Epidermal melanocyte (primary cell): Measurements from ENCODE around the gene SOCS6.
"Not testable (repeated sequence)": the region's sequence is repeated elsewhere in the genome, so short reads cannot be mapped to it uniquely, and the experiment has no call there.

Source experiments
- DNase-seq: peaks from one replicate; pipeline ENCODE4 v3.0.0; 2011; ENCODE audit warnings: low spot score; ENCODE audit not compliant: insufficient read length

Gene SOCS6

DNA sequence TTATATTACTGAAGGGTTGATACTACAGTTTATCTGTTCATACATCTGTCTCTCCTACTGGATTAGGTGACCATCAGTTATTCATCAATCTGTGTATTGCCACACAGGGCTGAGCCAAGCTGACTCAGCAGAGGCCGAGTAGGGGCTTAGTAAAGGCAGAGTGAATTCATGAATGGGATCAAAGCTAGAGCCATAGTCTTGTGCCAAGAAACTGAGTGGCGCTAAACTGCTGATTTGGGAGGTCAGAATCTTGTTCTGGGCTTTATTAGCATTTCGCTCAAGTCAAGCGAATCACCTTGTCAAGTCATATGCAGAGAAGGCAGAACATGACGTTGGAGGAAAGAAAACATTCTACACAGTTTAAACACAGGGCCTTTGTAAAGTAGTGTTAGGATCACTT, 34.1 kb downstream of the SOCS6 start:
- DNase-seq, result no peak

DNA sequence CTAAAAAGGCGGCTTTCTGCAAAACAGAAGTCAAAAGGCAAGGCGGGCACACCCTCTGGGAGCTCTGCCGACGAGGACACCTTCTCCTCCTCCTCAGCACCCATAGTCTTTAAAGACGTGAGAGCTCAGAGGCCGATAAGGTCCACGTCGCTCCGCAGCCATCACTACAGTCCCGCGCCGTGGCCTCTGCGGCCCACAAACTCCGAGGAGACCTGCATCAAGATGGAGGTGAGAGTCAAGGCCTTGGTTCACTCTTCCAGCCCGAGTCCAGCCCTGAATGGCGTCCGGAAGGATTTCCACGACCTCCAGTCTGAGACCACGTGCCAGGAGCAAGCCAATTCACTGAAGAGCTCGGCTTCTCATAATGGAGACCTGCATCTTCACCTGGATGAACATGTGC, 36.1 kb downstream of the SOCS6 start:
- DNase-seq, result no peak

DNA sequence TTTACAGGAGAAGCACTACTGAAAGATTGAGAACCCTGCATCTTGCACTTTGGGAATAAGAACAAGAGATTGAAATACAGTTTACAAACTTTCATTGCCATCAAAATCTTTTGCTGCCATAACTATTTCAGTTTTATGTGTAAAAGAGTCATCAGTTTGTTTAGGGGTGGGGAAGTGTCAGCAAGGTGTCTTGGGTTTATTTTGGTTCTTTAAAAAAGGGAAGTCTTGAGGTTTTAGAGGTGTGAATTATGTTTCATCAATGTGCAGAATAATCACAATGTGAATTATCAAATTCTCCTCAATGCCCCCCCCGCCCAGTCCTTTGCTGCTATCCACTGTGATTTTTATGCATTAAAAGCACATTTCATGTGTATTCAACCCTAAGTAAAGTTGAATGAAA, 37.4 kb downstream of the SOCS6 start:
- no peak for DNase-seq

DNA sequence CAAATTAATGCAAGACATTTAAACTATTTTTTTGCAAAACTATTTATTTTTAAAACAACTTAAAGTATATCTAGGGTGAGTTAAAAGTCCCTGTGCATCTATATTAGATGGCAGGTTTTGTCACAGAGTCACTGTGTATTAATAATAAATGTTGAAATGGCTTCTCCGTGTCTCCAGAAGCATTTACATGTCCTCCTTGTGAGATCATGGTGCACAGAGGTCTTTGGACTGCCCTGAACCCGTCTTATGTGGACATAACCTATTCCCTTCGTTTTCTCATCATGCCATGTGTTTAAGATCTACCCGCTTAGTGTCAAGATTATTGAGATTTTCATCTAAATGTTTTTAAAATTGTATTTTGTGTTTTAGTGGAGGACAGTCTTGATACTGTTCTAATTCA, 39.3 kb downstream of the SOCS6 start:
- DNase-seq, result no peak

DNA sequence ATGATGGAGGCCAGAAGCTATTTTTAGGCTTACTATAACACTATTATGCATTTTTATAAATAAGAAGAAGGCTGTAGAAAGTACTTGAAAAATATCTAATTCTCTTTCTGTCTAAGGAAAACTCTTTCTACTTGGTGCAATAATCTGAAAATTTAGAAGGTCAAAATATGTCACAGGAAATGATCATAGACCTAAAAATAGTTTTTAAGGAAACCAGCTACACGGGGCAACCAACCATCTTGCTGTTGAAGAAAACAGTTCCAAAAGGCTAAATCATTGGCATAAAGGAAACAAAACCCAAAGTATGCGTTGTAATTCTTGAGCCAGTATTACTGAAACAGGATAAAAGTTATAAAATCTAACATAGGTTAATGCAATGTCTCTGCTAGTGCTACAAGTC, 40.2 kb downstream of the SOCS6 start:
- DNase-seq, result no peak

DNA sequence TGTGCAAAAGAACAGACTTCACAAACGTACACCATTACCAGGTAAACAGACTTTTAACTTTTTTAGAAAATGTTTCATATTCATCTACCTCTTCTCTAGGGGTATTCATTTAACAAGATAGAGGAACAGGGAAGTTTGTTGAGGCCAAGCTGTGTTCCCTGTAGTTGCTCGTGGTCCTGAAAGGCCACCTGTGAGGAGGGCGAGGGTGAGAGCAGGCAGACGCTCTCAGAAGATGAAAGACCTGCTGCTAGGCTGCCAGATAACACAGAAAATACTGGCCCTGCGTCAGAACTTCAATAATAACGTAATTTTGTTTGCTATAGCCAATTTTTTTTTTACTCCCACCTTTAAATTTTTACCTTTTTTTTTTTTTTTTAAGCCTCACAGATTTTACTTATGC, 42.0 kb downstream of the SOCS6 start:
- no peak for DNase-seq

DNA sequence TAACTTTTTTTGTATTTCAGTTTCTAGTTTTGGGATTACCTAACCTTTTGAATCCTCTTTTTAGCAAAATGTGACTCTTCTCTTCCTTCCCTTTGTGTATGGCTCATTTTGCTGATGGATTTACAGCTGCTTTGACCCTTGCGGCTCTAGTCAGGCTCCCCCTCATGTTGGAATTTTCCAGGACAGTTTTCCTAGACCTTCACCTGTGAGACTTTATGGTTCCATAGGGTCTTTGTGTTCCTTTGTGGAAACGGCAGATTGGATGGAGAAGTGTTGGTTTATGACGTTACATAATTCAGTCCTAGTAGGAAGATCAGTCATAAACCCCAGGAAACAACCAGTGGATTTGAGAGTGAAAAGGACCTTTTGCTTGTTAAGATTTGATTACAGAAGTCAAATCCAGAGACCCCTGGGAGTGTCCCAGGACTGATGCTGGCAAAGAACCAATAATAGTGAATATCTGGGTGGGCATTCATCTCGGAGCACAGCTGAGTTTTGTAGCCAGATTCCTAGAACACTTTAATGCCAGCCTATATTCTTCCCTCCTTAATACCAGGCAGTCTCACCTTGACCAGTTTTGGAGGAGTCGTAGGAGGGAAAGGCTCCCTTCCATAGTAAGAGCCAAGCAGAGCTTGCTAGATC, 42.7 kb downstream of the SOCS6 start:
- DNase-seq, result no peak

DNA sequence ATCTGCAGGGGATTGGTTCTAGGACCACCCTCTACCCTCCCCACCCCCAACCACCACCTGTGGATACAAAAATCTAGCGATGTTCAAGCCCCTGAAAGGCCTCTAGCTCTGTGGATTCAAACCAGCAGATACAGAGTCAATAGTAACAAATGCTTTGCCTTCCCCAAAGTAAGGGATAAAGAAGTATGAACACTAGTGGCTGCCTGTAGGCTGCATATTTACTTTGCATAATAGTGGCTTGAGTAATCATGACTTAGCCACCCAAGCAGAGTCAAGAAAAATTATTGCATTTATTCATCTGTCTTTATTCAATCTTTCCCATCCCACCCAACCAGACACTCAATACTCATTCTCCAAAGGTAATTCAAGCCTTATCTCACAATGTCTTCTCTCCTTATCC, 43.8 kb downstream of the SOCS6 start:
- DNase-seq, result no peak

DNA sequence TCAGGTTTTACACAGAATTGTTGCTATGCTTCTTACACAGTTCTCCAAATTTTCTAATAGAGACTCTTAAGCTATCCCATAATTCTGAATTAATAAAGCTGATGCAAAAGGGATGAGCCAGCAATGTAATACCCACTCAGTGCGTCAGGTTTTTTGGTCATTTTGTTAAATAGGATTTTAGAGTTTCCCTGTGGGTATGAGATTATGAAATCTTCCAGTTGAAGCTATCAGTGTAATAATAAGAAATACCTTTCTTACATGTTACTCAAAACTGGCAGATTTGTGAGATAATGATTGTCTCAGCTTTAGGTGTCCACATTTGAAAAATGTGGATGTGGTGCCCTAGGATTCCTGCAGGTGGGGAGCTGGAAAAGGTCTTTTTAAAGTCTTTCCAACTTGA, 44.5 kb downstream of the SOCS6 start:
- no peak for DNase-seq

DNA sequence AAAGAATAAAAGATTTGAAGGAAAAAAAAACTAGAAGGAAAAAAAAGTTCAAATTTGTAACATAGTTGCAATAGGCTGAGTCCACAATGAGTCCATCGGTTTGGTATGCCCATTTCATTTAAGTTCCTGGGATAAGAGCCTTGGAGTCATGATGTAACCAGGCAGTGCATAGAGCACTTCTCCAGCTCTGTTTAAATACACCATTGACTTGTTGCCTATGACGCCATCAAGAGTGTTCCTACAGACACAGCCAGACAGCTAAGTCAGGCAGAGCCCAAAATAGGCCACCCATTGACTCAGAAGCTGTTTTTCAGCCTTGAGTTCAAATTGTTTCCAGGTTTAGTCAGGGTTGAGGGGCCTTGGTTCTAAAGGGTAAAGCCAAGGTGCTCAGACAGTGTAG, 44.9 kb downstream of the SOCS6 start:
- no peak for DNase-seq

DNA sequence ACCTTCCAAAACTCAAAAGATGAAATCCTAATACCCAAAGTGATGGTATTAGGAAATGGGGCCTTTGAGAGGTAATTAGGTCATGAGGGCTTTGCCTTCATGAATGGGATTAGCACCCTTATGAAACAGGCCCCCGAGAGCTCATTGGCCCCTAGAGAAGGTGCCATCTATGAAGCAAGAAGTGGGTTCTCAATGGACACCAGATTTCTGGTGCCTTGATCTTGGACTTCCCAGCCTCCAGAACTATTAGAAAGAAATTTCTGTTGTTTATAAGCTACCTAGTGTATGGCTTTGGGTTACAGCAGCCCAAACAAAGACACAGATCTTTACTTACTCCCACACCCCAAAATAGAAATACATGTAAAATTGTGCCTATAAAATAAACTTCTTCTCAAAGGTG, 45.4 kb downstream of the SOCS6 start:
- DNase-seq, result no peak

DNA sequence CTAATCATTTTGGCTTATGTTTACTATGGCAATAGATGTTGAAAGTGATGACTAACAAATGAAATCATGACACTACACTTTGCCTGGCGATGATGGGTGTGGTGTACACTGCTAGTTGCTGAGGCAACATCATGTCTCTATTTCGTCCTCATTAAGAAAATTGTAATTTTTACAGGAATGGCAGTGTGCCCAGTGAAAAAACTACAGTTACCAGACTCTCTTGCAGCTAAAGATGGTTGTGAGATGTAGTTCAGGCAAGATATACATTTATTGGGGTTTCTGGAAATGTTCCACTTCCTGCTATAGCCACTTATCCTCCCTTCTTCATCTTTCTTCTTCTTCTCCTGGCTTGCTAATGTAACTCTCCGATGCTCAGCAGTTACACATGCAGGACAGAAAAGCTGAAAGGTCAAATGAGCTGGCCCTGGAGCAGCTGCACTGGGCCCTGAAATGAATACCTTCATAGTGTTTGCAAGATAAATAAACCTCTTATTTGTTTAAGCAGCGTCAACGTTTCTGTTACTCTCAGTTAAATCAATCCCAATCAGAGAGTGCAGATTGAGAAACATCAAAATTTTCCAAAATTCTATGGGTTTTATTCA, 46.0 kb downstream of the SOCS6 start:
- DNase-seq, result no peak

DNA sequence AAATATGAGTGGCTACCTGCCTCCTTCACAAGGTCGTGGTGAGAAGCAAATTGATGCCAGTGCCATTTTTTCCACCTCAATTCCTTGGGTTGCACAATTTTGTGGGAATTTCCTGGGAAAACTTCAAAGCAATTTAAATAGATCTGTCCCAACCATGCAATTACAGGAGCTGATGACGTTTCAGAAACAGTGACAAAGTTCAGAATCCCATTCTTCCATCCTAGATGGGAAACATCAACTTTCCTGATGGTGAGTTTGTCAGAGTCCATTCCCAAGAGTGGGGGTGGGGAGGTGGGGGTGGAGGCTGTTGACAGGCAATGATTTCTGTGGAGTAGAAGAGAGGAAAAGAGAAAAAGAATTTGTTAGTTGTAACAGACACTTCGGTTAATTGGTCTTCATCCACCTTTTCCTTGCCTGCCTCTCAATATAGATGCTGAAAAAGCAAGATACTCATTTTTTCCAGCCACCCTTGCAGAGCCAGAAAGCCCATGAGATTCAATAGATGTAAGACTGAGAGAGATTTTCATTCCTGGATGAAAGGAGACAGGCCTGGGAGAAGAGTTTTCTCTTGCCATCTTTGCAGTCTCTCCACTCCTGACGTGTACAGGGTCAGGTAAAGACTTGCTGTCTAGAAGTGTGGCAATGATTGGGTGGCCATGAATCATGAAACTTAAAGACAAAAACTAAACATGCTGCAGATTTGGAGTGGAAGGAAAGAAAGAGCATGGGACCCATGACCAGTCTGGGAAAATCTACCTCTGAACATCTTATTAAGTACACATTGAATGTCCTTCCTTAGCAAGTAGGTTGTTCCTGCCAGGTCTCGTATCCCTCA, 47.3 kb downstream of the SOCS6 start:
- DNase-seq, result no peak

DNA sequence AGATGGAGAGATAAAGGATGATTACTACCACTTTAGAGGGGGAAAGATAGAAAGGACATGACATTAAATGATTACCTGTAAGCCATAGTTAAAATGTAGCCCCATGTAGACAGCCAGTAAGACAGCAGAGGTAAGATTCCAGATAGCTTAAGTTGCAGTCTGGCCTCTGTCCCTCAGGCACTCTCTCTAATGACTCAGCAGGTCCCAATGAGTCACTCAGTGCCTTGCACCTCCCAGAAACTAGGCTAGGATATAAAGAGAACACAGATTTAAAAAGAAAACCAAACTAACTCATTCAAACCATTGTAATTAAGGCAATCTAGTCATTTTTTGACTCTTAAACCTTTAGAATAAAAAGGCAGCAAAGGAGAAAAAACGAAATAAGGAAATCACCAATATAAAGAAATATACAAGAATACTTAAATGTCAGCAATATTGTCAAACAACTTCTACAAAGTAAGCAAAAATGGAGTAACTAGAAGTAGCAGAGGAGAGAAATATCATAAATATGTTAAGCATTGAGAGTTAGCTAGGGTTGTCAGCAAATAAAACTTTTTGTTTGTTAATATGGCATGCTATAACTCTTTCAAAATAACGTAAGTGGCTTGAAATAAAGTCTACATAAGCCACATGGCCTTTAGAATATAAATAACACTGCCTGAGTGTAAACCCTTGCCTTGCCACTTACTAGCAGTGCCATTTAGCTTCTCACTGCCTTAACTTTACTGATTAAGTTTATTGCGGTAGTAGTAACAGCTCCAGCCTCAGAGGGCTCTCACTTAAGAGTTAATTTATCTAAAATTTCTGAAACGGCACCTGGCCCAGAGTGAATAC, 48.5 kb downstream of the SOCS6 start:
- DNase-seq, result peak; percentile 35

DNA sequence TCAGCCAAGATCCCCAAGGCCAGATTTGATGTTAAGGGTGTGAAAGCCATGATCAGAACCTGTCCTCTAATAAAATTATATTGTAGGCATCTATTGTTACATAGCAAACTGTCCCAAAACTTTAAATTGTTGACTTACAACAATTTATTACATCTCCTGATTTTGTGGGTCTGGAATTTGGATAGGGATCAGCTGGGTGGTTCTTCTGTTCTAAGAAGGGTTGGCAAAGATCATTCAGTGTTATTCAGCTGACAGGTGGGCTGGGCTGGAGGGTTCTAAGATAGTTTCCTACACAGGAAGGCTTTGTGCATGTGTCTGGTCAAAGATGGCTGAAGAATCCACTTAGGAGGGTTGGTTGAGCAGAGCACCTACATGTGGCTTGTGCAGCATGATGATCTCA, 50.0 kb downstream of the SOCS6 start:
- no peak for DNase-seq

DNA sequence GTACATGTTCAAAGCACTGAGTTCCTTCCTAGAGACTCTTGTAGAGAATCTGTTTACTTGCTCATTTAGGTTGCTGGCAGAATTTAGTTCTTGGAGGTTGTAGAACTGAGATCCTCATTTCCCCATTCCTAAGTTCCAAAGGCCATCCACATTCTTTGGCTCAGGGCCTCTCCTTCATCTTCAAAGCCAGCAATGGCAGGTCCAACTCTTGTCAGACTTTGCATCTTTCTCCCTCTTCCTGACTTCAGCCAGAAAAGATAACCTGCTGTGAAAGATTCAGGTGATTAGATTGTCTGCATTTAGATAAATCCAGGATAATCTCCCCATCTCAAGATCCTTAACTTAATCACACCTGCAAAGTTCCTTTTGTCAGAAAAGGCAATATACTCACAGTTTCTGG, 51.1 kb downstream of the SOCS6 start:
- DNase-seq, result no peak

DNA sequence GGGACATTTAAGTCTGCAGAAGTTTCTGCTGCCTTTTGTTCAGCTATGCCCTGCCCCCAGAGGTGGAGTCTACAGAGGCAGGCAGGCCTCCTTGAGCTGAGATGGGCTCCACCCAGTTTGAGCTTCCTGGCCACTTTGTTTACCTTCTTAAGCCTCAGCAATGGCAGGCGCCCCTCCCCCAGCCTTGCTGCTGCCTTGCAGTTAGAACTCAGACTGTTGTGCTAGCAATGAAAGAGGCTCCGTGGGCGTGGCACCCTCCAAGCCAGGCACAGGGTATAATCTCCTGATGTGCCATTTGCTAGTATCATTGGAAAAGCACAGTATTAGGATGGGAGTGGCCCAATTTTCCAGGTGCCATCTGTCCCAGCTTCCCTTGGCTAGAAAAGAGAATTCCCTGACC, 59.6 kb downstream of the SOCS6 start:
- not testable (repeated sequence) for DNase-seq

DNA sequence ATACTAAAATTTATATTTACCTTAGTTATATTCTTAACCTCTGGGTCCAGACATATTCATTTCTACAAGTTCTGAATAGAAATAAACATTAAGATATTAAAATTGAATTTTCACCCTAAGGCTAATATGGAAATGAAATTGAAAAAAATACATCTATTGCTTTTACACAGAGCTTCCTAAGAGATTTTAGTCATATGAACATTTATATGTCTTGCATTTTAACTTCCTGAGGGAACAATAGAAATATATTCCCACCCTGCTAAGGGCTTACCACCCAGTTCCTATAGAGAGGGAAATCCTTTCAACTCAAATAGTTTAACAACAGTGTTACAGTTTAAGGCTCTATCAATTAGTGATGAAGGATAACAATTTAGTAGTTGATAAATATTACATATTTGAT, 60.5 kb downstream of the SOCS6 start:
- DNase-seq, result no peak

DNA sequence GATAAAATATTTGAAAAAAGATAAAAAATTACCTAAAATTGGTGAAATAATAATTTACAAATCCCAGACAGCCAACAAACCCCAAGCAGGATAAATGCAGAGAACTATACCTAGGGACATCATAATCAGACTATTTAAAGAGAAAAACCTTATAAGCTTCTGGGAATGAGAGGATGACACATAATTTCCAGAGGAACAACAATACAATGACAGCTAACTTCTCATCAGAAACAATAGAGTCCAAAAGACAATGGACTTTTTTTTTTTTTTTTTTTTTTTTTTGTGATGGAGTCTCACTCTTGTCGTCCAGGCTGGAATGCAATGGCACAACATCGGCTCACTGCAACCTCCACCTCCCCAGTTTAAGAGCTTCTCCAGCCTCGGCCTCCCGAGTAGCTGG, 65.2 kb downstream of the SOCS6 start:
- DNase-seq, result no peak

DNA sequence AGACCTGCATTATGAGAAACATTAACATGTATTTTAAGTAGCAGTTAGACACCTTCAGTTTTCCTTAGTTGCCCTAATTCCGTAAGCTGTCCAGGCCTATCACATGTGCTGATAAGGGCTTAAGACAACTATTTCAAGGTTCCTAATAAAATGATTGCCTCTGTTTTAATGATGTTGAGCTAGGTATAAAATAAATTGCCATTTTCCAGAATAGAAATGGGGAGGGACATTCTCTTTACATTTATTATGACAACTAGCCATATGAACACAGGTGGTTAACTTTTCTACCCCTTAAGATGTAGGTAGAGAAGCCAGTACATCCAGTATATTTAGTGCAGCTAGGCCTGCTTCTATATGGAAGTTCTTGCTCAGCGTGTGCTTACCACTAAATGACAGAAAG, 65.9 kb downstream of the SOCS6 start:
- no peak for DNase-seq

DNA sequence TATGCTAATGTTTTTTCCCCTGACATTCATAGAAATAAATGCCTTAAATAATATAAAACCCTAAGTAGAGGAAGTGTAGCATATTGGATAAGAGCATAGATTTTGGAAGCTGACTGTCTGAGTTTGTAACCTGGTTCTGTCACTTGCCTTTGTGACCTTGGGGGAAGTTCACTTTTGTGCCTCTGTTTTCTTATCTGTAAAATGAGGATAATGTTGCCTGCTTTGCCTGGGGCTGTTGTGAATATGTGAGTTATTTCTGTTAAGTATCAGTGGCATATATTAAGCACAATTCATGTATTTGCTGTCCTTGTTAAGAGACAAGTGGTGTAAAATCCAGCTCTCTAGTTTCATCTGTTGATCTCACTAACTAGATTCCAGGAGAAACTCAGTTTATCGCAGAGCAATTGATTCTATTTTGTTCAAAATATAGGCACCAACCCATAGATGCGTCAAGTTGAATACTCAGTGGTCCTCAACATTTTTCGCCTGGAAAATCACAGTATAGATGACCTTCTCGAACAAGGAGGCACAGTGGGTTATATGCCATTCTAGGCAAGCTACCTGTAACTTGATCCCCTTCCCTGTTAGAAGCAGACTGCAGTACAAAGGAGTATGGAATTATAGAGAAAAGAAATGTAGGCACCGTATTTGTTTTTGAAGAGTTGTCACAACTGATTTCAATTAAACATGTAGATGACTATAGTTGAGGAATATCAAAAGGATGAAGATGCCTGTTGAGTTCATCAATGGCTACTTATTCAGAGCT, 67.0 kb downstream of the SOCS6 start:
- no peak for DNase-seq
